ENCODE measurements around the gene DUSP1.

- TF ChIP-seq MAX (IDR thresholded peaks at IDR 0.05; ENCODE audit: insufficient read depth, insufficient read length): no peak
- TF ChIP-seq POLR2A (IDR thresholded peaks at IDR 0.05; ENCODE audit: low read depth, low read length): no peak
- TF ChIP-seq, protein P1, sequence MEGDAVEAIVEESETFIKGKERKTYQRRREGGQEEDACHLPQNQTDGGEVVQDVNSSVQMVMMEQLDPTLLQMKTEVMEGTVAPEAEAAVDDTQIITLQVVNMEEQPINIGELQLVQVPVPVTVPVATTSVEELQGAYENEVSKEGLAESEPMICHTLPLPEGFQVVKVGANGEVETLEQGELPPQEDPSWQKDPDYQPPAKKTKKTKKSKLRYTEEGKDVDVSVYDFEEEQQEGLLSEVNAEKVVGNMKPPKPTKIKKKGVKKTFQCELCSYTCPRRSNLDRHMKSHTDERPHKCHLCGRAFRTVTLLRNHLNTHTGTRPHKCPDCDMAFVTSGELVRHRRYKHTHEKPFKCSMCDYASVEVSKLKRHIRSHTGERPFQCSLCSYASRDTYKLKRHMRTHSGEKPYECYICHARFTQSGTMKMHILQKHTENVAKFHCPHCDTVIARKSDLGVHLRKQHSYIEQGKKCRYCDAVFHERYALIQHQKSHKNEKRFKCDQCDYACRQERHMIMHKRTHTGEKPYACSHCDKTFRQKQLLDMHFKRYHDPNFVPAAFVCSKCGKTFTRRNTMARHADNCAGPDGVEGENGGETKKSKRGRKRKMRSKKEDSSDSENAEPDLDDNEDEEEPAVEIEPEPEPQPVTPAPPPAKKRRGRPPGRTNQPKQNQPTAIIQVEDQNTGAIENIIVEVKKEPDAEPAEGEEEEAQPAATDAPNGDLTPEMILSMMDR (IDR thresholded peaks at IDR 0.05; ENCODE audit: extremely low read depth in 1 of 2, insufficient read depth in 1 of 2, low read depth in 1 of 2, low read length in 2 of 2): no peak
- TF ChIP-seq FOS (IDR thresholded peaks at IDR 0.05; ENCODE audit: borderline replicate concordance, insufficient read depth, low read length): no peak
- TF ChIP-seq POLR2AphosphoS5 (IDR thresholded peaks at IDR 0.05; ENCODE audit: insufficient read depth, low read depth, low read length): no peak
Measured at GRCh38 chr5:172718527-172719114, 52.4 kb downstream of the DUSP1 start.
